Testis (tissue), 3 donors: ENCODE data around the gene PEAR1. TPM values are rescaled to one million over a fixed set of nuclear protein-coding genes. Genes with fewer than 3 reads are reported as not detected.

Experiments used
- DNase-seq: peaks from one replicate; pipeline ENCODE4 v3.0.0-alpha.2; 2019
- H3K27ac ChIP-seq, 2 donors: fragments of 200-600 bp; sonication (generic); one replicate each; pipeline ENCODE4 v1.5.1; 2019
- H3K27me3 ChIP-seq: fragments of 200-600 bp; sonication (generic); one replicate; pipeline ENCODE4 v1.5.1; 2019
- H3K36me3 ChIP-seq: fragments of 200-600 bp; sonication (generic); one replicate; pipeline ENCODE4 v1.5.1; 2017; ENCODE audit warnings: low read depth; ENCODE audit errors: missing control alignments
- H3K4me1 ChIP-seq: fragments of 200-600 bp; sonication (generic); one replicate; pipeline ENCODE4 v1.5.1; 2019
- H3K4me3 ChIP-seq, 2 donors: fragments of 200-600 bp; sonication (generic); one replicate each; pipeline ENCODE4 v1.5.1; 2017 to 2019
- H3K9me3 ChIP-seq: fragments of 200-600 bp; sonication (generic); one replicate; pipeline ENCODE4 v1.5.1; 2017
- POLR2A ChIP-seq: fragments of 450-650 bp; IDR thresholded peaks from one replicate; pipeline ENCODE4 v1.6.1; 2017; ENCODE audit warnings: antibody characterized with exemption, mild to moderate bottlenecking, moderate library complexity
- WGBS, 2 donors: methylation state at CpG; one replicate each; pipeline ENCODE4 v1.1.5; 2018; 5-methylcytosine and 5-hydroxymethylcytosine counted together
- intact Hi-C: fragments of 100-400 bp; cut with DNase I; formaldehyde crosslinking; loops from one replicate; pipeline ENCODE4 v1.15.1; 2023; ENCODE audit warnings: low total_unique reads
- microRNA counts, 2 donors: library from miRNA; unstranded; fragments of <30 nt; microRNA quantifications; one replicate each; lab custom pipeline; 2016
- microRNA-seq, 2 donors: library from miRNA; unstranded; fragments of <30 nt; microRNA quantifications; one replicate each; pipeline ENCODE4, GENCODE V29; 2016; ENCODE audit warnings: borderline number of aligned reads in 2 of 2, borderline replicate concordance in 1 of 2
- polyA plus RNA-seq: library from polyadenylated mRNA; stranded (reverse); fragments of 350-450 nt; fragmentation: Illumina TruSeq; extraction: RNeasy Lipid Tissue Mini Kit (QIAGEN cat#74804); gene quantifications from one replicate; pipeline ENCODE4 v1.2.3, GENCODE V29; 2014; ENCODE audit warnings: low read depth, low replicate concordance; ENCODE audit not compliant: insufficient read depth
- small RNA-seq, 2 donors: library from RNA; depleted of rRNA; stranded (forward); fragments of <200 nt; gene quantifications; one replicate each; pipeline ENCODE3, GENCODE V24; 2016
- total RNA-seq, 2 donors: library from RNA; depleted of rRNA; stranded (reverse); fragments of >200 nt; gene quantifications; one replicate each; pipeline ENCODE4 v1.2.3, GENCODE V29; 2016
- TF ChIP-seq, protein P1 (sequence below), 3 experiments: fragments of 450-650 bp in 2 of 3; fragments of 200-600 bp in 1 of 3; sonication (generic) in 1 of 3; IDR thresholded peaks; one replicate each; pipeline ENCODE4 v1.5.1; 2016 to 2019; ENCODE audit warnings: antibody characterized with exemption in 3 of 3, mild to moderate bottlenecking in 2 of 3, moderate library complexity in 1 of 3

PEAR1 gene
- total and polyA plus RNA-seq, 3 donors from 2014 or later = 10.5 to 13.8 (median 13.8) TPM

- Histone ChIP-seq H3K4me3 (no peak overlapping the region), H3K9me3 (no peaks in the 10 kb centered on the region), H3K27ac (no peak overlapping the region), H3K36me3 (no peaks in the 10 kb centered on the region), H3K4me1 (no peaks in the 10 kb centered on the region), H3K27me3 (no peaks in the 10 kb centered on the region)
- TF ChIP-seq, protein P1, sequence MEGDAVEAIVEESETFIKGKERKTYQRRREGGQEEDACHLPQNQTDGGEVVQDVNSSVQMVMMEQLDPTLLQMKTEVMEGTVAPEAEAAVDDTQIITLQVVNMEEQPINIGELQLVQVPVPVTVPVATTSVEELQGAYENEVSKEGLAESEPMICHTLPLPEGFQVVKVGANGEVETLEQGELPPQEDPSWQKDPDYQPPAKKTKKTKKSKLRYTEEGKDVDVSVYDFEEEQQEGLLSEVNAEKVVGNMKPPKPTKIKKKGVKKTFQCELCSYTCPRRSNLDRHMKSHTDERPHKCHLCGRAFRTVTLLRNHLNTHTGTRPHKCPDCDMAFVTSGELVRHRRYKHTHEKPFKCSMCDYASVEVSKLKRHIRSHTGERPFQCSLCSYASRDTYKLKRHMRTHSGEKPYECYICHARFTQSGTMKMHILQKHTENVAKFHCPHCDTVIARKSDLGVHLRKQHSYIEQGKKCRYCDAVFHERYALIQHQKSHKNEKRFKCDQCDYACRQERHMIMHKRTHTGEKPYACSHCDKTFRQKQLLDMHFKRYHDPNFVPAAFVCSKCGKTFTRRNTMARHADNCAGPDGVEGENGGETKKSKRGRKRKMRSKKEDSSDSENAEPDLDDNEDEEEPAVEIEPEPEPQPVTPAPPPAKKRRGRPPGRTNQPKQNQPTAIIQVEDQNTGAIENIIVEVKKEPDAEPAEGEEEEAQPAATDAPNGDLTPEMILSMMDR (IDR thresholded peaks at IDR 0.05) = no peak
- TF ChIP-seq POLR2A = no peak
- intact Hi-C loops = no loop called here
- WGBS, 2 donors = 90 to 93% methylated on average over 2 of the region's 2 CpGs
- no peak for DNase-seq
These were observed 65.9 kb downstream of the PEAR1 start for GRCh38 chr1:156959414-156959813.

DNA sequence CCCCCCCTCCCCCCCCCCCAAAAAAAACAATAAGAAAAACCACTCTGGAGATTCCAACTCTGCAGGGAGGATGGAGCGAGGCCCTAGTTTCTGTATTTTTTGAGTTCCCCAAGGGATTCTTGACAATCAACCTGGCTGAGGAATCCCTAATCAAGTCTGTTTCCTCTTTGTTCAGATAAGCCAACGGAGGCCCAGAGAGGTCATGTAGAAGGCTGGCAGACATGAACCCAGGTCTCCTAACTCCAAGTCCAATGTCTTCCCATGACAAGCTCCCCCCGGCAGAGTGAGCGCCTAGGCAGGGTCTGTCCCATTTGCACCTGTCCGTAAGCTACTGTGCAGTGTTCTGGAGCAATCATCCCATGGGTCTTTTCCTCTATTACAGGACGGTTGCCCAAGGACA is 66.4 kb downstream of the PEAR1 start:
- H3K9me3 ChIP-seq = no peaks in the 10 kb centered on the region
- no peak for DNase-seq
- whole genome bisulfite sequencing, 2 donors = 84 to 88% methylated on average over 6 of the region's 6 CpGs
- no peaks in the 10 kb centered on the region for H3K4me1 ChIP-seq
- TF ChIP-seq, protein P1 (IDR thresholded peaks at IDR 0.05) = no peak
- TF ChIP-seq POLR2A = no peak
- intact Hi-C loops = no loop called here
- no peak overlapping the region for H3K27ac ChIP-seq
- no peaks in the 10 kb centered on the region for H3K36me3 ChIP-seq
- no peaks in the 10 kb centered on the region for H3K27me3 ChIP-seq
- no peak overlapping the region for H3K4me3 ChIP-seq

GRCh38 chr1:156961709-156962108 is 68.2 kb downstream of the PEAR1 start:
- DNase-seq = no peak
- no peaks in the 10 kb centered on the region for H3K27me3 ChIP-seq
- H3K36me3 ChIP-seq = no peaks in the 10 kb centered on the region
- TF ChIP-seq, protein P1 (IDR thresholded peaks at IDR 0.05) = no peak
- TF ChIP-seq POLR2A = no peak
- no peaks in the 10 kb centered on the region for H3K9me3 ChIP-seq
- H3K4me1 ChIP-seq = no peaks in the 10 kb centered on the region
- no peak overlapping the region for H3K27ac ChIP-seq
- intact Hi-C loops = no loop called here
- WGBS, 2 donors = 73% methylated on average over 4 of the region's 4 CpGs
- no peak overlapping the region for H3K4me3 ChIP-seq

- intact Hi-C loops = no loop called here
- H3K36me3 ChIP-seq = no peaks in the 10 kb centered on the region
- H3K27ac ChIP-seq = no peak overlapping the region
- TF ChIP-seq, protein P1 (IDR thresholded peaks at IDR 0.05) = no peak
- TF ChIP-seq POLR2A = no peak
- no peak for DNase-seq
- H3K9me3 ChIP-seq = no peaks in the 10 kb centered on the region
- no peaks in the 10 kb centered on the region for H3K27me3 ChIP-seq
- WGBS, 2 donors = 56 to 65% methylated on average over 3 of the region's 3 CpGs
- no peaks in the 10 kb centered on the region for H3K4me1 ChIP-seq
- no peak overlapping the region for H3K4me3 ChIP-seq
These were observed 70.1 kb downstream of the PEAR1 start for GRCh38 chr1:156963621-156964020.

GRCh38 chr1:156964441-156964840 is 70.9 kb downstream of the PEAR1 start:
- DNase-seq = no peak
- WGBS, 2 donors = 94% methylated on average over 2 of the region's 2 CpGs
- no peak overlapping the region for H3K4me3 ChIP-seq
- no peaks in the 10 kb centered on the region for H3K9me3 ChIP-seq
- intact Hi-C loops = no loop called here
- no peaks in the 10 kb centered on the region for H3K36me3 ChIP-seq
- H3K4me1 ChIP-seq = no peaks in the 10 kb centered on the region
- TF ChIP-seq, protein P1 (IDR thresholded peaks at IDR 0.05) = no peak
- TF ChIP-seq POLR2A = no peak
- H3K27ac ChIP-seq = no peak overlapping the region
- no peaks in the 10 kb centered on the region for H3K27me3 ChIP-seq

MicroRNAs within 50 kb of the gene (microRNA counts, 767-probe panel; counts per million panel counts)
- microRNA hsa-miR-765 (lab: Ali Mortazavi, UCI) = 0 to 152 counts per million in 2 donors

Small RNA genes within 50 kb of the gene (microRNA-seq; reads per million reads assigned to microRNA genes)
- 1.4 reads per million in 2 donors for gene MIR765

Small RNA genes within 50 kb of the gene (small RNA-seq; reads per million reads assigned to genes)
- 0 reads per million in 2 donors for gene MIR765

Other genes starting within 250 kb of the PEAR1 start
- 10 to 100 TPM; 17.6 to 27.7 TPM for gene NES, start 216.3 kb upstream of the PEAR1 start, total RNA-seq
- gene NES, start 216.3 kb upstream of the PEAR1 start, polyA plus RNA-seq = 20.7 TPM
- 1 to 10 TPM; 2.1 to 6.8 TPM for gene CRABP2, start 188.1 kb upstream of the PEAR1 start, total RNA-seq
- gene CRABP2, start 188.1 kb upstream of the PEAR1 start, polyA plus RNA-seq = 21.0 TPM
- 10 to 100 TPM; 34.1 to 69.0 TPM for gene METTL25B, start 165.2 kb upstream of the PEAR1 start, total RNA-seq
- 50.5 TPM for gene METTL25B, start 165.2 kb upstream of the PEAR1 start, polyA plus RNA-seq
- 100 to 1,000 TPM in 1 of 2 donors, 10 to 100 TPM in 1; 60.9 to 150 TPM for gene ISG20L2, start 165.0 kb upstream of the PEAR1 start, total RNA-seq
- gene ISG20L2, start 165.0 kb upstream of the PEAR1 start, polyA plus RNA-seq = 223 TPM
- gene MRPL24, start 152.6 kb upstream of the PEAR1 start, total RNA-seq = 10 to 100 TPM; 36.6 to 51.7 TPM
- gene MRPL24, start 152.6 kb upstream of the PEAR1 start, polyA plus RNA-seq = 101 TPM
- 10 to 100 TPM; 78.2 to 97.7 TPM for gene HDGF, start 142.0 kb upstream of the PEAR1 start, total RNA-seq
- gene HDGF, start 142.0 kb upstream of the PEAR1 start, polyA plus RNA-seq = 133 TPM
- gene PRCC, start 126.2 kb upstream of the PEAR1 start, total RNA-seq = 10 to 100 TPM; 53.3 to 62.0 TPM
- 68.3 TPM for gene PRCC, start 126.2 kb upstream of the PEAR1 start, polyA plus RNA-seq
- gene SH2D2A, start 76.9 kb upstream of the PEAR1 start, total RNA-seq = 1 to 10 TPM in 1 of 2 donors, not detected in 1; 3.1 TPM
- gene SH2D2A, start 76.9 kb upstream of the PEAR1 start, polyA plus RNA-seq = 1.3 TPM
- gene INSRR, start 34.6 kb upstream of the PEAR1 start, total RNA-seq = 1 to 10 TPM; 6.4 to 7.0 TPM
- gene INSRR, start 34.6 kb upstream of the PEAR1 start, polyA plus RNA-seq = 1.5 TPM
- gene NTRK1, start 32.9 kb upstream of the PEAR1 start, total RNA-seq = 10 to 100 TPM; 14.6 to 38.8 TPM
- gene NTRK1, start 32.9 kb upstream of the PEAR1 start, polyA plus RNA-seq = 4.7 TPM
- 10 to 100 TPM; 17.5 to 23.1 TPM for gene LRRC71, start 26.9 kb downstream of the PEAR1 start, total RNA-seq
- gene LRRC71, start 26.9 kb downstream of the PEAR1 start, polyA plus RNA-seq = 49.2 TPM
- gene ARHGEF11, start 152.0 kb downstream of the PEAR1 start, total RNA-seq = 100 to 1,000 TPM; 113 to 120 TPM
- 69.2 TPM for gene ARHGEF11, start 152.0 kb downstream of the PEAR1 start, polyA plus RNA-seq
- under 1 TPM in 1 of 2 donors, not detected in 1; 0.16 TPM for gene ETV3L, start 206.1 kb downstream of the PEAR1 start, total RNA-seq
- gene ETV3L, start 206.1 kb downstream of the PEAR1 start, polyA plus RNA-seq = not detected
- 10 to 100 TPM; 28.0 to 29.1 TPM for gene ETV3, start 244.7 kb downstream of the PEAR1 start, total RNA-seq
- gene ETV3, start 244.7 kb downstream of the PEAR1 start, polyA plus RNA-seq = 22.2 TPM